Measurements from ENCODE around the gene PSMB7. TPM values are rescaled to one million over a fixed set of nuclear protein-coding genes. Genes with fewer than 3 reads are reported as not detected.

Gene PSMB7
- total RNA-seq, 4 donors from 2014 or later = 74.7 to 181 (median 100) TPM

DNA sequence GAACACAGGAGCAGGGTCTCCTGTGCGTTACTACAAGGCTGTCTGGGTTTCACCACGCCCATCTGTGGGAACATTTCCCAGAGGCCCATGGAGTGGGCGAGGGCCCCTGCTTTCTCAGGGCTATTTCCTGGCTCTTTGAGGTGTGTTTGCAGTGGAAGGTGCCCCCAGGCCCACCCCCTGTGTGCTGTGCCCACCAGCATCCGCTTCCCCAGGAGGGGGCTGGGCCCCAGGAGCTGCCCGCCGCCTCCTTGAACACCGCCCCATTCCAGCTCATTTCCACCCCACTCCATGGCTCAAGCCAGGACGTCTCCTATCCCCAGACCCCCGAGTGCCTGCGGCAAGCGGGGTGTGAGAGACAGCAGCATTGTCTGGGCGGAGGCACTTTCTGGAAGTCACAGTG lies 87.0 kb downstream of the PSMB7 start:
- peak overlapping the region in 1 of 4 donors; percentile 21 for H3K27ac ChIP-seq
- 88 to 89% methylated on average over 12 of the region's 12 CpGs for WGBS, 2 donors
- no peaks in the 10 kb centered on the region for H3K9me3 ChIP-seq
- no peak for TF ChIP-seq POLR2A (IDR thresholded peaks at IDR 0.05)
- no peak for TF ChIP-seq EP300 (IDR thresholded peaks at IDR 0.05)
- TF ChIP-seq, protein P1, sequence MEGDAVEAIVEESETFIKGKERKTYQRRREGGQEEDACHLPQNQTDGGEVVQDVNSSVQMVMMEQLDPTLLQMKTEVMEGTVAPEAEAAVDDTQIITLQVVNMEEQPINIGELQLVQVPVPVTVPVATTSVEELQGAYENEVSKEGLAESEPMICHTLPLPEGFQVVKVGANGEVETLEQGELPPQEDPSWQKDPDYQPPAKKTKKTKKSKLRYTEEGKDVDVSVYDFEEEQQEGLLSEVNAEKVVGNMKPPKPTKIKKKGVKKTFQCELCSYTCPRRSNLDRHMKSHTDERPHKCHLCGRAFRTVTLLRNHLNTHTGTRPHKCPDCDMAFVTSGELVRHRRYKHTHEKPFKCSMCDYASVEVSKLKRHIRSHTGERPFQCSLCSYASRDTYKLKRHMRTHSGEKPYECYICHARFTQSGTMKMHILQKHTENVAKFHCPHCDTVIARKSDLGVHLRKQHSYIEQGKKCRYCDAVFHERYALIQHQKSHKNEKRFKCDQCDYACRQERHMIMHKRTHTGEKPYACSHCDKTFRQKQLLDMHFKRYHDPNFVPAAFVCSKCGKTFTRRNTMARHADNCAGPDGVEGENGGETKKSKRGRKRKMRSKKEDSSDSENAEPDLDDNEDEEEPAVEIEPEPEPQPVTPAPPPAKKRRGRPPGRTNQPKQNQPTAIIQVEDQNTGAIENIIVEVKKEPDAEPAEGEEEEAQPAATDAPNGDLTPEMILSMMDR (IDR thresholded peaks at IDR 0.05) = no peak
- no peak for DNase-seq (ENCODE audit: low spot score in 2 of 2)
- H3K27me3 ChIP-seq = no peaks in the 10 kb centered on the region
- H3K4me1 ChIP-seq = no peaks in the 10 kb centered on the region
- no peak overlapping the region for H3K4me3 ChIP-seq
- H3K36me3 ChIP-seq = peaks cover 0 to 95% (median 5%) of the 10 kb centered on the region in 3 donors

DNA sequence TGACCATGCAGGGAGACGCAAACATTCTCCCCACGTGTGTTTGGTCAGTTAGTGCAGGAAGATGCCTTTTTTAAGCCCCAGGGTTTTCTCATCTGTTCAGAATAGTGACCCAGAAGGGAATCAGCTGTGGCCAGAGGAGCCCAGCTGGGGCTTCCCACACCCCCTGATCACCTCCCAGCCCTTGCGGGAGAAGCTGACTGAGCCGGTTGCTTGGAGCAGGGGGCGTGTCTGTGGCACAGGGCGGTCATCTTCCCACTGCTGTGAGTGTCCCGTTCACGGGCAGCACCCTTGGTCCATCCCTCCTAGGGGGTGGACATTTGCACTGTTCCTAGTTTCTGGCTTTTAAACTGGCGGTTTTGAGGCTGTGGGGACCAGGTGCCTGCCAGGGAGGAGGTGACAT lies 87.8 kb downstream of the PSMB7 start:
- H3K9me3 ChIP-seq = no peaks in the 10 kb centered on the region
- peak overlapping the region in 1 of 4 donors; percentile 21 for H3K27ac ChIP-seq
- no peak for DNase-seq (ENCODE audit: low spot score in 2 of 2)
- H3K27me3 ChIP-seq = no peaks in the 10 kb centered on the region
- H3K4me3 ChIP-seq = no peak overlapping the region
- TF ChIP-seq, protein P1 (IDR thresholded peaks at IDR 0.05) = no peak
- TF ChIP-seq POLR2A (IDR thresholded peaks at IDR 0.05) (no peak), EP300 (IDR thresholded peaks at IDR 0.05) (no peak)
- peaks cover 0 to 95% (median 5%) of the 10 kb centered on the region in 3 donors for H3K36me3 ChIP-seq
- no peaks in the 10 kb centered on the region for H3K4me1 ChIP-seq
- 64 to 66% methylated on average over 9 of the region's 9 CpGs for WGBS, 2 donors

DNA sequence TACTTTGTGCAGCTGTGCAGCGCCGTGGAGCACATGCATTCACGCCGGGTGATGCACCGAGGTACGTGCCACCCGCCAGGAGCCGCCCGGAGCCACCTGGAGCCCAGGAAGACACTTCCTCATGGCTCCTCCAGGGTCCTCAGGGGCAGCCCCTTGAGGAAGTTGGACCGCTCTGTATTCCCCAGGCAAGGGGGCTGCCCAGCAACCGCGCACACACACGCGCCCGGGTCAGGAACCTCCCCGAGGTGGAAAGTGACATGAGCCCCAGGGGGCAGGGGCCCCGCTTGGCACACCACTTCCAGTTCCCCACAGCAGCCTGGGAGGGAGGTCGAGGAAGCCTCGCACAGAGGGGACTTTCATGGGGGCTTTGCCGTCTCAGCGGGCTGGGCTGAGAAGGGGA lies 88.9 kb downstream of the PSMB7 start:
- Histone ChIP-seq H3K27me3 (no peaks in the 10 kb centered on the region), H3K4me1 (no peaks in the 10 kb centered on the region), H3K4me3 (no peak overlapping the region), H3K9me3 (no peaks in the 10 kb centered on the region), H3K36me3 (peaks cover 0 to 95% (median 5%) of the 10 kb centered on the region in 3 donors), H3K27ac (peak overlapping the region in 2 of 4 donors; percentile 16 to 67)
- WGBS, 2 donors = 89 to 91% methylated on average over 19 to 21 of the region's 21 CpGs
- no peak for TF ChIP-seq POLR2A (IDR thresholded peaks at IDR 0.05)
- TF ChIP-seq, protein P1 (IDR thresholded peaks at IDR 0.05) = no peak
- no peak for TF ChIP-seq EP300 (IDR thresholded peaks at IDR 0.05)
- no peak for DNase-seq (ENCODE audit: low spot score in 2 of 2)

DNA sequence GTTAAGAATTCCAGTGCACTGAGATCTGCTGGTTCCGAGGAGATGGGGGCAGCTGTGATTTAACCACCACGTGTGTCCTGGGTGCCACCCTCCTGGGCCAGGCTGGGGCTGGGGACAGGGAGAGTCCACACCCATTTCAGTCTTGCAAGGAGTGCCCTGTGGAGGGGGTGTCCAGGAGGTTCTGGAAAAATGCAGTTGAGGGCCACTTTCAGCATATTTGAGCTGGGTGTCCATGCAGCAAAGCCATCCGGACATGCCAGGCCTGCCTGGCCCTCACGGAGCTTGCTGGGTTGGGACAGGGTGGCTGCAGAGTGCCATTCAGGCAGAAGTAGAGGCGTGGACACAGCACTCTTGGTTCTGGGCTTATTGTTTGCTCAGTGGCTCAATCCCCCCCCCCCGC lies 89.4 kb downstream of the PSMB7 start:
- Histone ChIP-seq H3K27me3 (no peaks in the 10 kb centered on the region), H3K9me3 (no peaks in the 10 kb centered on the region), H3K4me3 (no peak overlapping the region), H3K36me3 (peaks cover 0 to 93% (median 5%) of the 10 kb centered on the region in 3 donors), H3K4me1 (peaks cover 0 to 1% (median 0%) of the 10 kb centered on the region in 4 donors), H3K27ac (peak overlapping the region in 1 of 4 donors; percentile 67)
- TF ChIP-seq POLR2A (IDR thresholded peaks at IDR 0.05) (no peak), EP300 (IDR thresholded peaks at IDR 0.05) (no peak)
- TF ChIP-seq, protein P1 (IDR thresholded peaks at IDR 0.05) = no peak
- WGBS, 2 donors = 51 to 72% methylated on average over 4 to 5 of the region's 6 CpGs
- DNase-seq (ENCODE audit: low spot score in 2 of 2) = no peak

DNA sequence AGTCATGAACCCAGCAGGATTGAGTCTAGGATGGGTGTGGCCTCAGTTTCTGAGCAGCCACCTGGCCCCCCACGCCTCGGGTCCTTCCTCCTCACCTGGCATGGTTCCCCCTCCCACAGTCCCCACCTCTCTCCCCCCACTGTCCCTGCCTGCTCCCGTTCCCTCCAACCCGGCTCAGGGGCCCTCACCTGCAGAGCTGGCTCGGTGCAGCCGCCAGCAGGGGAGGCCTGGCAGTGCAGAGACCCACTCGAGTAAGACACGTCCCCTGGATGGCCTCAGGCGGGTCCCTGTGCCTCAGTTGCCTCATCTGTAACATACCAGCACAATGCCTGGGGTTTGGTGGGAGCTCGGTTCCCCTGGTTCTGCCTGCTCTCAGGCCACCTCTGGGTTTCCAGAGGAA lies 91.3 kb downstream of the PSMB7 start:
- TF ChIP-seq EP300 (IDR thresholded peaks at IDR 0.05) (no peak), POLR2A (IDR thresholded peaks at IDR 0.05) (no peak)
- TF ChIP-seq, protein P1 (IDR thresholded peaks at IDR 0.05) = no peak

More for the DNA sequence above, 91.3 kb downstream of the PSMB7 start:
- WGBS, 2 donors = 86 to 93% methylated on average over 3 to 10 of the region's 10 CpGs
- Histone ChIP-seq H3K36me3 (peaks cover 0 to 78% (median 4%) of the 10 kb centered on the region in 3 donors), H3K4me1 (peaks cover 0 to 9% (median 7%) of the 10 kb centered on the region in 4 donors), H3K27me3 (no peaks in the 10 kb centered on the region), H3K9me3 (no peaks in the 10 kb centered on the region), H3K4me3 (no peak overlapping the region), H3K27ac (peak overlapping the region in 1 of 4 donors; percentile 67)
- DNase-seq (ENCODE audit: low spot score in 2 of 2) = no peak
